ENCODE results near the gene AP3B2. TPM values are rescaled to one million over a fixed set of nuclear protein-coding genes. Genes with fewer than 3 reads are reported as not detected.

AP3B2 gene
- total and polyA plus RNA-seq, 2 of the 4 experiments (the other 2 are of a cell fraction), result 0.14 TPM; not detected in 1

- Histone ChIP-seq H3K9me1 (ENCODE audit: insufficient read depth, low read length) (no peaks in the 10 kb centered on the region), H3K4ac (ENCODE audit: low read depth, low read length) (no peak overlapping the region), H3K23ac (ENCODE audit: low read depth, low read length) (no peak overlapping the region), H3K4me2 (ENCODE audit: low read depth, low read length) (no peak overlapping the region), H2BK5ac (ENCODE audit: low read depth, low read length, poor library complexity, severe bottlenecking) (no peak overlapping the region), H2BK15ac (ENCODE audit: low read depth, low read length) (no peak overlapping the region), H3K18ac (ENCODE audit: low read depth, low read length) (no peak overlapping the region), H3K9ac (ENCODE audit: low read depth, low read length) (no peak overlapping the region), H4K20me1 (ENCODE audit: insufficient read depth, low read length) (no peaks in the 10 kb centered on the region), H2AK9ac (replicated peaks; ENCODE audit: low read depth, low read length, poor library complexity) (no peak overlapping the region), H2AFZ (replicated peaks; ENCODE audit: low read length, poor library complexity) (no peak overlapping the region), H3K27ac (ENCODE audit: insufficient read depth, low read length) (no peak overlapping the region), H3K9me3 (ENCODE audit: control insufficient read depth, insufficient read depth, low read length) (no peaks in the 10 kb centered on the region), H3K56ac (ENCODE audit: extremely low read depth, insufficient read depth, low read length) (no peak overlapping the region), H4K8ac (ENCODE audit: low read depth in 2 of 2, low read length in 2 of 2) (no peak overlapping the region), H3K36me3 (ENCODE audit: control insufficient read depth, insufficient read depth, low read length) (no peaks in the 10 kb centered on the region), H2BK120ac (ENCODE audit: low read depth, low read length) (no peak overlapping the region), H3K14ac (replicated peaks; ENCODE audit: low read depth, low read length) (no peak overlapping the region), H2BK20ac (ENCODE audit: low read depth, low read length) (no peak overlapping the region), H4K5ac (ENCODE audit: low read depth, low read length) (no peak overlapping the region), H2AK5ac (ENCODE audit: low read depth, low read length) (no peak overlapping the region), H3K4me1 (ENCODE audit: control insufficient read depth, insufficient read depth, low read length) (no peaks in the 10 kb centered on the region), H3K79me1 (ENCODE audit: low read depth in 1 of 2, low read length in 2 of 2) (no peaks in the 10 kb centered on the region), H3K4me3 (ENCODE audit: insufficient read depth, low read depth, low read length) (no peak overlapping the region), H4K91ac (ENCODE audit: insufficient read depth, low read depth, low read length) (no peak overlapping the region), H3K27me3 (ENCODE audit: control insufficient read depth, insufficient read depth, low read length) (peaks cover 2% of the 10 kb centered on the region; the same call in 1 of the 2 replicates)
- POLR2A ChIA-PET (ENCODE audit: unreplicated experiment), result no interaction called here
- CTCF ChIA-PET, result no interaction called here
- DNase-seq (no peak), ATAC-seq (ENCODE audit: low read depth) (no peak)
- 39% methylated on average over 3 of the region's 3 CpGs; no CpG with 5 or more reads in 1 of the 2 experiments for WGBS, 2 experiments (ENCODE audit: extremely low coverage in 2 of 2, insufficient read length in 1 of 2)
- TF ChIP-seq CHD1 (IDR thresholded peaks at IDR 0.05; ENCODE audit: low read depth, low read length), result no peak
- TF ChIP-seq USF2 (IDR thresholded peaks at IDR 0.05; ENCODE audit: low read depth, low read length), result no peak
- no peak for TF ChIP-seq MAFK (IDR thresholded peaks at IDR 0.05; ENCODE audit: low read depth, low read length)
- TF ChIP-seq NFE2L2 (IDR thresholded peaks at IDR 0.05; ENCODE audit: low read depth, low read length), result no peak
- TF ChIP-seq, protein P1, sequence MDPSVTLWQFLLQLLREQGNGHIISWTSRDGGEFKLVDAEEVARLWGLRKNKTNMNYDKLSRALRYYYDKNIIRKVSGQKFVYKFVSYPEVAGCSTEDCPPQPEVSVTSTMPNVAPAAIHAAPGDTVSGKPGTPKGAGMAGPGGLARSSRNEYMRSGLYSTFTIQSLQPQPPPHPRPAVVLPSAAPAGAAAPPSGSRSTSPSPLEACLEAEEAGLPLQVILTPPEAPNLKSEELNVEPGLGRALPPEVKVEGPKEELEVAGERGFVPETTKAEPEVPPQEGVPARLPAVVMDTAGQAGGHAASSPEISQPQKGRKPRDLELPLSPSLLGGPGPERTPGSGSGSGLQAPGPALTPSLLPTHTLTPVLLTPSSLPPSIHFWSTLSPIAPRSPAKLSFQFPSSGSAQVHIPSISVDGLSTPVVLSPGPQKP (IDR thresholded peaks at IDR 0.05; ENCODE audit: borderline replicate concordance, low read depth, low read length), result no peak
- TF ChIP-seq CEBPB (IDR thresholded peaks at IDR 0.05; ENCODE audit: low read depth, low read length), result no peak
- no peak for TF ChIP-seq SMC3 (IDR thresholded peaks at IDR 0.05; ENCODE audit: low read depth, low read length)
- intact Hi-C loops (cut with micrococcal nuclease), result no loop called here
- in situ Hi-C loops (cut with MboI; ENCODE audit: low sequenced_read_pairs), result no loop called here
- BruUV-seq (replicated peaks), result no TSS peak
- dilution Hi-C loops (cut with HindIII; ENCODE audit: low sequenced_read_pairs, unreplicated experiment), result no loop called here
These were observed 54.1 kb downstream of the AP3B2 start for GRCh38 chr15:82655606-82656005.

Measured in IMR-90 (cell line).